ENCODE results near the gene TSLP. TPM values are rescaled to one million over a fixed set of nuclear protein-coding genes. Genes with fewer than 3 reads are reported as not detected.

Gene TSLP
- total and polyA plus RNA-seq, 9 of the 15 experiments (the other 6 are each of a cell fraction or from before 2014, with no cell fraction given): 0.09 to 2.8 (median 1.2) TPM

- Histone ChIP-seq H3K27ac (ENCODE audit: extremely low read depth, low read depth, low read length) (no peak overlapping the region), H3K9me3 (replicated peaks; ENCODE audit: control insufficient read depth, insufficient read depth, low read depth, low read length) (no peaks in the 10 kb centered on the region), H4K20me1 (replicated peaks; ENCODE audit: control insufficient read depth, insufficient read depth, low read length) (no peaks in the 10 kb centered on the region), H3K27me3 (ENCODE audit: control insufficient read depth in 2 of 2, insufficient read depth in 2 of 2, low read length in 2 of 2) (peaks cover 2 to 6% of the 10 kb centered on the region in 2 experiments; a peak in 2 of 5 replicates), H3K9ac (ENCODE audit: insufficient read depth in 1 of 2, low read depth in 2 of 2, low read length in 2 of 2) (no peak overlapping the region), H3K4me1 (replicated peaks in 1 of 2; ENCODE audit: control insufficient read depth in 2 of 2, insufficient read depth in 2 of 2, low read length in 2 of 2) (peaks cover 0 to 6% of the 10 kb centered on the region in 2 experiments; a peak in 3 of 5 replicates), H3K9me1 (ENCODE audit: control insufficient read depth, insufficient read depth, low read length) (no peaks in the 10 kb centered on the region), H3K4me3 (no peak overlapping the region), H2AFZ (ENCODE audit: low read depth, low read length) (no peak overlapping the region), H3K36me3 (ENCODE audit: control insufficient read depth, insufficient read depth, low read length) (no peaks in the 10 kb centered on the region), H3K4me2 (ENCODE audit: insufficient read depth, low read length) (no peak overlapping the region), H3K79me2 (ENCODE audit: control insufficient read depth, insufficient read depth, low read length) (no peaks in the 10 kb centered on the region)
- ChIA-PET CTCF (ENCODE audit: low intra/inter-chr PET ratio) (no interaction called here), POLR2A (no interaction called here)
- BruUV-seq (replicated peaks): no TSS peak
- intact Hi-C loops (cut with micrococcal nuclease): no loop called here
- DNase-seq (ENCODE audit: extremely low read depth in 1 of 4, low spot score in 3 of 4) (no peak), ATAC-seq (no peak), FAIRE-seq (no peak)
- 39% methylated on average over 2 of the region's 2 CpGs for WGBS (ENCODE audit: insufficient coverage, low coverage, missing lambda C conversion rate)
- in situ Hi-C loops (cut with MboI): no loop called here
- TF ChIP-seq SNRNP70 (optimal IDR thresholded peaks at IDR 0.05; ENCODE audit: low read depth, low read length) (no peak), ZNF699 (CRISPR knock-in tag; IDR thresholded peaks at IDR 0.05; ENCODE audit: insufficient replicate concordance) (no peak), PCBP1 (IDR thresholded peaks at IDR 0.05; ENCODE audit: low read depth, low read length, poor library complexity, severe bottlenecking) (no peak), ZBTB34 (CRISPR knock-in tag; IDR thresholded peaks at IDR 0.05) (no peak), CGGBP1 (CRISPR knock-in tag; IDR thresholded peaks at IDR 0.05) (no peak), CEBPZ (IDR thresholded peaks at IDR 0.05; ENCODE audit: borderline replicate concordance, low read depth, low read length) (no peak), ZNF324 (CRISPR knock-in tag; IDR thresholded peaks at IDR 0.05) (no peak), ATF3 (IDR thresholded peaks at IDR 0.05) (peak; percentile 37; the same call in 1 of the 2 replicates), ATF3 (CRISPR knock-in tag; conservative IDR thresholded peaks at IDR 0.05) (no peak), MAFF (IDR thresholded peaks at IDR 0.05; ENCODE audit: low read length) (no peak), CEBPB (tag; IDR thresholded peaks at IDR 0.05) (peak; percentile 60), CEBPG (CRISPR knock-in tag; IDR thresholded peaks at IDR 0.05) (no peak), CEBPG (tag; conservative IDR thresholded peaks at IDR 0.05 in 1 of 2, IDR thresholded peaks at IDR 0.05 in 1 of 2) (peak; percentile 70 to 91), ZKSCAN1 (IDR thresholded peaks at IDR 0.05; ENCODE audit: low read depth, low read length) (no peak), ZNF655 (CRISPR knock-in tag; IDR thresholded peaks at IDR 0.05) (no peak), ESRRB (CRISPR knock-in tag; IDR thresholded peaks at IDR 0.05; ENCODE audit: borderline replicate concordance) (no peak)
Observed at GRCh38 chr5:111077678-111078077, 6.2 kb downstream of the TSLP start.
